Caco-2 (cell line): ENCODE results near the gene PARVG. TPM values are rescaled to one million over a fixed set of nuclear protein-coding genes. Genes with fewer than 3 reads are reported as not detected.

ENCODE experiments used
- BruUV-seq: library from RNA; stranded (reverse); fragments of 400-500 nt; replicated peaks from 2 replicates; lab custom pipeline; 2021; lab: Mats Ljungman, UMichigan
- CTCF ChIA-PET: fragments of 300-600 bp; sonication (Branson Sonifier 250); formaldehyde crosslinking; loops from one replicate; lab custom pipeline; 2022; ENCODE audit warnings: antibody characterized with exemption; lab: Charles Lee
- POLR2A ChIA-PET: fragments of 300-600 bp; sonication (Branson Sonifier 250); formaldehyde crosslinking; loops from one replicate; lab custom pipeline; 2022; ENCODE audit warnings: antibody characterized with exemption; lab: Charles Lee
- DNase-seq, 2 experiments: peaks; one replicate each; pipeline versions ENCODE4 v3.0.0 to v3.0.0-alpha.2; 2020 to 2022
- H3K27me3 ChIP-seq: replicated peaks from 2 replicates; pipeline ENCODE4 v1.6.0; 2011; ENCODE audit warnings: low read length; ENCODE audit not compliant: control insufficient read depth, insufficient read depth
- H3K36me3 ChIP-seq: 2 replicates; pipeline ENCODE4 v1.5.1; 2011; ENCODE audit warnings: low read length; ENCODE audit not compliant: control insufficient read depth, insufficient read depth
- H3K4me1 ChIP-seq: fragments of 250-450 bp; sonication (Bioruptor Pico); 2 replicates; pipeline ENCODE4 v1.5.1; 2020; ENCODE audit warnings: mild to moderate bottlenecking
- H3K4me3 ChIP-seq: 2 replicates; pipeline ENCODE4 v1.5.1; 2011; ENCODE audit warnings: low read depth, mild to moderate bottlenecking, control low read depth, low read length
- H3K9me3 ChIP-seq: fragments of 250-450 bp; sonication (Bioruptor Pico); 2 replicates; pipeline ENCODE4 v1.5.1; 2020; ENCODE audit warnings: mild to moderate bottlenecking, moderate library complexity
- H3K27ac Mint-ChIP-seq: one replicate; pipeline ENCODE4 v1.8.0; 2022; ENCODE audit warnings: mixed read lengths; ENCODE audit not compliant: unreplicated experiment
- H3K27me3 Mint-ChIP-seq: one replicate; pipeline ENCODE4 v1.8.0; 2022; ENCODE audit warnings: mixed read lengths; ENCODE audit not compliant: insufficient read depth, unreplicated experiment
- H3K36me3 Mint-ChIP-seq: one replicate; pipeline ENCODE4 v1.8.0; 2022; ENCODE audit warnings: mild to moderate bottlenecking, mixed read lengths; ENCODE audit not compliant: insufficient read depth, unreplicated experiment
- H3K4me1 Mint-ChIP-seq: one replicate; pipeline ENCODE4 v1.8.0; 2022; ENCODE audit warnings: low read depth, mixed read lengths; ENCODE audit not compliant: unreplicated experiment
- H3K4me3 Mint-ChIP-seq: one replicate; pipeline ENCODE4 v1.8.0; 2022; ENCODE audit warnings: mild to moderate bottlenecking, moderate library complexity, mixed read lengths; ENCODE audit not compliant: unreplicated experiment
- H3K9me3 Mint-ChIP-seq: one replicate; pipeline ENCODE4 v1.8.0; 2022; ENCODE audit warnings: mixed read lengths; ENCODE audit not compliant: unreplicated experiment
- CTCF ChIP-seq, 2 experiments: fragments of 200-600 bp in 1 of 2; IDR thresholded peaks; 1 replicate in 1 of 2; 2 replicates in 1 of 2; pipeline versions ENCODE4 v1.5.1 to v1.8.0; 2011 to 2022; ENCODE audit warnings: antibody characterized with exemption in 1 of 2, control low read depth in 1 of 2, inconsistent platforms in 1 of 2, low read depth in 1 of 2, low read length in 1 of 2, mild to moderate bottlenecking in 1 of 2, moderate library complexity in 1 of 2; ENCODE audit not compliant: insufficient read depth in 1 of 2, severe bottlenecking in 1 of 2, unreplicated experiment in 1 of 2
- intact Hi-C: fragments of 100-400 bp; cut with micrococcal nuclease; formaldehyde crosslinking; loops from one replicate; pipeline ENCODE4 v1.10.0; 2022; ENCODE audit not compliant: unreplicated experiment
- total RNA-seq: library from RNA; stranded (reverse); gene quantifications from 2 replicates; pipeline ENCODE4 v1.2.3, GENCODE V29; 2022

PARVG gene
- total RNA-seq, 1 experiment from 2014 or later = not detected

- no peak for DNase-seq
- no peak overlapping the region for H3K4me3 ChIP-seq
- Mint-ChIP-seq H3K27ac (no peak overlapping the region), H3K9me3 (peaks cover 14% of the 10 kb centered on the region), H3K27me3 (peaks cover 20% of the 10 kb centered on the region), H3K4me3 (no peak overlapping the region), H3K4me1 (no peaks in the 10 kb centered on the region), H3K36me3 (no peaks in the 10 kb centered on the region)
- H3K4me1 ChIP-seq = no peaks in the 10 kb centered on the region
- TF ChIP-seq CTCF (IDR thresholded peaks at IDR 0.05; ENCODE audit: insufficient read depth in 1 of 2, low read depth in 1 of 2, low read length in 1 of 2, severe bottlenecking in 1 of 2, unreplicated experiment in 1 of 2) = no peak
- no peaks in the 10 kb centered on the region for H3K9me3 ChIP-seq
- ChIA-PET CTCF (no interaction called here), POLR2A (no interaction called here)
- H3K36me3 ChIP-seq = no peaks in the 10 kb centered on the region
- intact Hi-C loops = no loop called here
- BruUV-seq = no TSS peak
- no peaks in the 10 kb centered on the region for H3K27me3 ChIP-seq
These were observed 32.8 kb downstream of the PARVG start for GRCh38 chr22:44213489-44214043.

DNA sequence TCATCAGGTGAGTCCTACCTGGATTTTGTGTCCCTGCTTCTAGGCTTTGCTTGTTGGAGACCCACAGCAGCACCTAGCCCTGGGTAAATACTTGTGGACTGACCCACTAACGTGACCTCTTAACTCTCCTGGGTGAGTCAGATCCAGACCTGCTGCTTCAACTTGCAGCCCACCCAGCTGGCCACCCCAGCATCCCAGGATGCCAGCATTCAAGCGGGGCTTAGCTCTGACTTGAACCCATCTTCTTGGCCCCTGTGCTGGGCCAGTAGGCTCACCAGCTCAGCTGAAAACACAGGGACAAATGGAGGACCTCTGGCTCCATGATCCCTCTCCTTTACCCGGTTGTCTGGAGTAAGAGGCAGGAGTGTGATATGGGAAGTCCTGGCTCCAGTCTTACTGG is 33.5 kb downstream of the PARVG start:
- no peak for DNase-seq
- H3K36me3 ChIP-seq = no peaks in the 10 kb centered on the region
- no peaks in the 10 kb centered on the region for H3K9me3 ChIP-seq
- no TSS peak for BruUV-seq
- H3K27ac Mint-ChIP-seq = no peak overlapping the region
- no peaks in the 10 kb centered on the region for H3K27me3 ChIP-seq
- no peaks in the 10 kb centered on the region for H3K36me3 Mint-ChIP-seq
- POLR2A ChIA-PET = no interaction called here
- CTCF ChIA-PET = no interaction called here
- H3K4me3 ChIP-seq = no peak overlapping the region
- H3K4me3 Mint-ChIP-seq = no peak overlapping the region
- intact Hi-C loops = no loop called here
- peaks cover 9% of the 10 kb centered on the region for H3K9me3 Mint-ChIP-seq
- TF ChIP-seq CTCF (IDR thresholded peaks at IDR 0.05; ENCODE audit: insufficient read depth in 1 of 2, low read depth in 1 of 2, low read length in 1 of 2, severe bottlenecking in 1 of 2, unreplicated experiment in 1 of 2) = no peak
- H3K4me1 Mint-ChIP-seq = no peaks in the 10 kb centered on the region
- peaks cover 16% of the 10 kb centered on the region for H3K27me3 Mint-ChIP-seq
- H3K4me1 ChIP-seq = no peaks in the 10 kb centered on the region

GRCh38 chr22:44214764-44215163 is 34.0 kb downstream of the PARVG start:
- no peak overlapping the region for H3K4me3 ChIP-seq
- Mint-ChIP-seq H3K27ac (no peak overlapping the region), H3K36me3 (no peaks in the 10 kb centered on the region), H3K4me1 (no peaks in the 10 kb centered on the region), H3K9me3 (peaks cover 3% of the 10 kb centered on the region), H3K4me3 (no peak overlapping the region), H3K27me3 (peaks cover 13% of the 10 kb centered on the region)
- no peaks in the 10 kb centered on the region for H3K4me1 ChIP-seq
- no peak for DNase-seq
- CTCF ChIA-PET = no interaction called here
- no peaks in the 10 kb centered on the region for H3K36me3 ChIP-seq
- intact Hi-C loops = no loop called here
- no TSS peak for BruUV-seq
- POLR2A ChIA-PET = no interaction called here
- TF ChIP-seq CTCF (IDR thresholded peaks at IDR 0.05; ENCODE audit: insufficient read depth in 1 of 2, low read depth in 1 of 2, low read length in 1 of 2, severe bottlenecking in 1 of 2, unreplicated experiment in 1 of 2) = no peak
- no peaks in the 10 kb centered on the region for H3K27me3 ChIP-seq
- no peaks in the 10 kb centered on the region for H3K9me3 ChIP-seq
